Pancreas (tissue), 10 donors: ENCODE measurements around the gene MOB3A. TPM values are rescaled to one million over a fixed set of nuclear protein-coding genes. Genes with fewer than 3 reads are reported as not detected.
A peak's percentile ranks its signal among the peaks of the same experiment; 100 is the strongest.

ENCODE experiments used
- ATAC-seq, 4 donors: fragments of 200-7000 bp; cut with Tn5 transposase; one replicate each; pipeline versions ENCODE4 v1.8.0 to v1.9.1; 2020; ENCODE audit warnings: mild to moderate bottlenecking in 4 of 4, moderate library complexity in 4 of 4
- DNase-seq, 6 donors: peaks; one replicate each; pipeline ENCODE4 v3.0.0-alpha.2; 2020
- FAIRE-seq: peaks from 2 replicates; lab custom pipeline; 2012; peaks lifted over from hg19 to GRCh38; lab: Jason Lieb, UNC
- H3K27ac ChIP-seq, 4 donors: fragments of 200-600 bp; sonication (generic); 1 replicate in 3 of 4; 2 replicates in 1 of 4; pipeline versions ENCODE4 v1.5.0 to v1.8.0; 2020
- H3K27me3 ChIP-seq, 4 donors: fragments of 200-600 bp; one replicate each; pipeline ENCODE4 v1.8.0; 2021
- H3K36me3 ChIP-seq, 3 donors: fragments of 200-600 bp; sonication (generic) in 1 of 3; one replicate each; pipeline versions ENCODE4 v1.5.0 to v1.8.0; 2020 to 2021
- H3K4me1 ChIP-seq, 3 donors: fragments of 200-600 bp; one replicate each; pipeline ENCODE4 v1.8.0; 2021
- H3K4me3 ChIP-seq, 4 donors: fragments of 200-600 bp; sonication (generic) in 2 of 4; one replicate each; pipeline versions ENCODE4 v1.5.0 to v1.8.0; 2020 to 2021
- H3K9me3 ChIP-seq, 4 donors: fragments of 200-600 bp; one replicate each; pipeline ENCODE4 v1.8.0; 2021
- WGBS, 2 donors: extraction: QIAGEN DNeasy Blood & Tissue Kit; methylation state at CpG; one replicate each; pipeline ENCODE4 v1.1.7; 2013; 5-methylcytosine and 5-hydroxymethylcytosine counted together
- intact Hi-C, 3 donors: fragments of 100-400 bp; cut with DNase I; formaldehyde crosslinking; loops; one replicate each; pipeline versions ENCODE4 v1.11.1 to v1.14.2; 2022
- polyA plus RNA-seq, 2 donors: library from polyadenylated mRNA; stranded (reverse); fragments of 200-250 nt; gene quantifications; one replicate each; pipeline ENCODE4 v1.2.3, GENCODE V29; 2013
- total RNA-seq, 6 donors: library from RNA; stranded (reverse); fragmentation: NEBNext Ultra II Directional in 4 of 6; extraction: Animal tissue kit (Norgen Biotek cat#: 25700) in 4 of 6; gene quantifications; one replicate each; pipeline versions ENCODE4 v1.2.1 to v1.2.4, GENCODE V29; 2021 to 2023
- TF ChIP-seq, protein P1 (sequence below), 4 donors: fragments of 200-600 bp; sonication (generic) in 3 of 4; IDR thresholded peaks; one replicate each; pipeline versions ENCODE4 v1.5.0 to v1.8.0; 2021; ENCODE audit warnings: antibody characterized with exemption in 4 of 4
- donor health status: healthy with polysubstance abuse.
- donor health status: DM: no; HTN: no; CAD: no; lungs with moderate emphysema.
- donor health status: DM: no; HTN: no; CAD: no.
- donor health status: control.
- donor health status: control.
- donor health status: Bipolar disorder and iron deficiency.
- donor health status: DM: yes; HTN: yes; CAD: no.
- donor health status: DM: no; HTN: no; CAD: no.
- donor health status: DM: no; HTN: no; CAD: no.
- donor health status: DM: yes; HTN: yes; CAD: no.

The MOB3A gene
- total and polyA plus RNA-seq, 8 donors, result 9.2 to 26.0 (median 16.6) TPM

DNA sequence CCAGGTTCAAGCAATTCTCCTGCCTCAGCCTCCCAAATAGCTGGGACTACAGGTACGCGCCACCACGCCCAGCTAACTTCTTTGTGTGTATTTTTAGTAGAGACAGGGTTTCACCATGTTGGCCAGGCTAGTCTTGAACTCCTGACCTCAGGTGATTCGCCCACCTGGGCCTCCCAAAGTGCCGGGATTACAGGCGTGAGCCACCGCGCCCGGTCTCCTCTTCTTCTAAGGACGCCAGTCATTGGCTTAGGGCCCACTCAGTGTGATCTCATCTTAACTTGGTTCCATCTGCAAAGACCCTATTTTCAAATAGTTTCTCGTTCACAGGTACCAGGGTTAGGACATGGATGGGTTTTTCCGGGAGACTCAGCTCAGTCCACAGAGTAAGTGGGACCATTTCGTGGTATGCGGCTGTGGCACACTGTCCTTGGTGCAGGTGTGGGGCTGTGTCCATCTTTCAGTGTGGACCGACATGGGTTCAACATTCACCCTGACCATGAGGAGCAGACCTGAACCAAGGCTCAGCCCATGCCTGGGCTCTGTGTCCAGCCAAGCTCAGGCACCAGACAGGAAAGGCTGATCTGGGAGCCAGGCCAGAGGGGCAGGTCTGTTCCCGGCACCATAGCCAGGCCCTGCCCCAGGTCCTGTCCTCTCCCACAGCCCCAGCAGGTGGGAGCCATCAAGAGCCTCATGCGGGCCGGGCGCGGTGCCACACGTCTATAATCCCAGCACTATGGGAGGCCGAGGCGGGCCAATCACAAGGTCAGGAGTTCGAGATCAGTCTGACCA, 42.3 kb downstream of the MOB3A start:
- peaks cover 15 to 34% (median 18%) of the 10 kb centered on the region in 3 donors for H3K4me1 ChIP-seq
- no peak for FAIRE-seq
- peak; percentile 77 to 90 (median 84) for DNase-seq
- peak in 3 of 4 donors; percentile 3 to 26 (median 11) for ATAC-seq
- WGBS, 2 donors, result 72 to 76% methylated on average over 24 of the region's 24 CpGs
- H3K27me3 ChIP-seq, result no peaks in the 10 kb centered on the region
- TF ChIP-seq, protein P1, sequence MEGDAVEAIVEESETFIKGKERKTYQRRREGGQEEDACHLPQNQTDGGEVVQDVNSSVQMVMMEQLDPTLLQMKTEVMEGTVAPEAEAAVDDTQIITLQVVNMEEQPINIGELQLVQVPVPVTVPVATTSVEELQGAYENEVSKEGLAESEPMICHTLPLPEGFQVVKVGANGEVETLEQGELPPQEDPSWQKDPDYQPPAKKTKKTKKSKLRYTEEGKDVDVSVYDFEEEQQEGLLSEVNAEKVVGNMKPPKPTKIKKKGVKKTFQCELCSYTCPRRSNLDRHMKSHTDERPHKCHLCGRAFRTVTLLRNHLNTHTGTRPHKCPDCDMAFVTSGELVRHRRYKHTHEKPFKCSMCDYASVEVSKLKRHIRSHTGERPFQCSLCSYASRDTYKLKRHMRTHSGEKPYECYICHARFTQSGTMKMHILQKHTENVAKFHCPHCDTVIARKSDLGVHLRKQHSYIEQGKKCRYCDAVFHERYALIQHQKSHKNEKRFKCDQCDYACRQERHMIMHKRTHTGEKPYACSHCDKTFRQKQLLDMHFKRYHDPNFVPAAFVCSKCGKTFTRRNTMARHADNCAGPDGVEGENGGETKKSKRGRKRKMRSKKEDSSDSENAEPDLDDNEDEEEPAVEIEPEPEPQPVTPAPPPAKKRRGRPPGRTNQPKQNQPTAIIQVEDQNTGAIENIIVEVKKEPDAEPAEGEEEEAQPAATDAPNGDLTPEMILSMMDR (IDR thresholded peaks at IDR 0.05), result no peak
- H3K4me3 ChIP-seq, result no peak overlapping the region
- peak overlapping the region in 2 of 4 donors; percentile 42 to 63 for H3K27ac ChIP-seq
- H3K36me3 ChIP-seq, result no peaks in the 10 kb centered on the region
- H3K9me3 ChIP-seq, result no peaks in the 10 kb centered on the region
- intact Hi-C loops, result no loop called here

DNA sequence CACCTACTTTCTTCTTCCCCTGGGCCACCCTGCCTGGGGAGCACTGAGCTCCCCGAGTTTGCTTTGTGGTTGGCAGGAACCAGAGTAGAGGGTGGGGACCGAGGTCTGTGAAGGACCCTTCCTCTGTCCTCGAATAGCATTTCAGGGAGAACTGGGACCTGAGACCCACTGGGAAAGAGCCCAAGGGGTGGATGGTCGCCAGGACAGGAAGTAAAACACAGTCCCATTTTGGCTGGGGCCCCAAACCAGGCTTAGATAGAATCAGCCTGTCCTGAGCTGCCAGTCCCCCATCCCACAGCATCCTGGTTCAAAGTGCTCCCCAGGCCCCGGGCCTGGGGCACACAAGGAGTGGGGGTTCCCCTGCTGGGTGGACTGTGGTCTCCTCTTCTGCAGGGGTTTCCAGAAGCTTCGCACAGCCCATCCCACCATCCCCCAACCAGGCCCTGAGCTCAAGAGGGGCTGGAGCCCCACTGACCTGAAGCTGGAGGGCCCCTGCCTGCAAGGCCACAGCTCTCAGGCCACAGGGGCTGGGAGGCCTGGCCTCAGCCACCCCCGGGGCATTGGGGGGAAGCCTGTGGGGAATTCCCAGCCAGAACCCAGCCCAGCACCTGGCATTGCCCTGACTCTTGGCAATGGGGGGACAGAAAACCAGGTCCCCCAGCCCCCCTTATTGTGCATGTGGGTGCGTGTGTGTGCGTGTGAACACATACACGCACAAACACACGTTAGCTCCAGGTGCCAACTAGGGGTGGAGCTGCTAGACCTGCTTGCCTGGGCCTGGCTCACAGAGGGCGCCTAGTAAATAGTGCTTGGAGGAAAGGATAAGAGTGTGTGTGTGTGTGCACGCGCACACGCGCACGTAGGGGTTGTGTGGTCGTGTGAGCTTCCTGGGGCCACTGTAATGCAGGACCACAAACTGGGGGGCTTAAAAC, 44.1 kb downstream of the MOB3A start:
- H3K4me3 ChIP-seq, result peak overlapping the region in 1 of 4 donors; percentile 98
- intact Hi-C loops, result no loop called here
- H3K36me3 ChIP-seq, result no peaks in the 10 kb centered on the region
- H3K27me3 ChIP-seq, result no peaks in the 10 kb centered on the region
- 33 to 39% methylated on average over 18 of the region's 18 CpGs for WGBS, 2 donors
- ATAC-seq, result no peak
- peaks cover 23 to 51% (median 35%) of the 10 kb centered on the region in 3 donors for H3K4me1 ChIP-seq
- peak overlapping the region; percentile 93 to 98 (median 97) for H3K27ac ChIP-seq
- FAIRE-seq, result no peak
- TF ChIP-seq, protein P1 (IDR thresholded peaks at IDR 0.05), result no peak
- H3K9me3 ChIP-seq, result no peaks in the 10 kb centered on the region
- DNase-seq, result peak; percentile 62 to 82 (median 70)

DNA sequence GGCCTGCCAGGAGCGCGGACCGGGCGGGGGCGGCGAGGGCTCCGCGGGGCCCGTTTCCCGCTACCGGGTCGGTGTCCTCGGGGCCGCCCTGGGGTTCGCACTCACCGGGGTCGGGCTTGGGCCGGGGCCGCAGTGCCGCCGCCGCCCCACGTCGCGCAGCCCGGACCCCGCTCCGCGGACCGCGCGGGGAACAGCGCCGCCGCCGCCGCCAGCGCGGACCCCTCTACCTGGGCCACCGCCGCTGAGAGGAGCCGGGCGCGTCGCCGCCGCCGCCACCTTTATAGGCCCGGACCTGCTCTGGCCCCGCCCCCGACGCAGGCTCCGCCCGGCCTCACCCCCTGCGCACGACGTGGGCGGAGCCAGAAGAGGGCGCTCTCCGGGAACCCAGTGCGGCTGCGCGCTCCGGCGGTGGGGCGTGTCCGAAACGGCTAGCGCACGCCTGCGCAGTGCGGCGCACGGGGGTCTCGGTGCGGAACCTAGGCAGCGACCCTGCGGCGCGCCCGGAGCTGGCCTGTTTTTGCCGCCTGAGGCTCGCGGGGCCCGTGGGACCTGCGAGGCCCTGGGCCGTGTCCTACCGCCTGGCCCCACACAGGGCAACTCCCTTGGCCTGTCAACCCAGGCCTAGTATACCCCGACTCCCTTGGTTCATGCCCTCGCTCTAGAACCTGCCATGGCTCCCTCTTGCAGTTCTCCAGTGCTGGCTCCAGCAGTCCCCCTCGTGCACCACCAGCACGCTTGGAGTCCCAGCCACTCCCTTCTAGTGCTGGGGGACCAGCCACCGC, 44.9 kb downstream of the MOB3A start, which contains the start of gene MKNK2:
TSS of gene MKNK2 (minus strand) at position 254 of the 782 bp plus-strand sequence. CDS start 393 bp downstream, outside the sequence.
- FAIRE-seq (no peak), DNase-seq (peak; percentile 79 to 100 (median 95)), ATAC-seq (peak; percentile 49 to 67 (median 60))
- peak within 1 kb of the TSS; percentile 71 to 98 (median 92) for H3K4me3 ChIP-seq
- intact Hi-C loops, result no loop called here
- H3K27me3 ChIP-seq, result no peaks in the 10 kb centered on the region
- 2 to 3% methylated on average over 61 to 93 of the region's 93 CpGs for WGBS, 2 donors
- H3K9me3 ChIP-seq, result no peaks in the 10 kb centered on the region
- H3K4me1 ChIP-seq, result peaks cover 32 to 58% (median 44%) of the 10 kb centered on the region in 3 donors
- H3K27ac ChIP-seq, result peak within 1 kb of the TSS; percentile 93 to 98 (median 97)
- TF ChIP-seq, protein P1 (IDR thresholded peaks at IDR 0.05), result peak; percentile 10 to 57 (median 30)
- H3K36me3 ChIP-seq, result peaks cover 0 to under 1% (median 0%) of the 10 kb centered on the region in 3 donors

DNA sequence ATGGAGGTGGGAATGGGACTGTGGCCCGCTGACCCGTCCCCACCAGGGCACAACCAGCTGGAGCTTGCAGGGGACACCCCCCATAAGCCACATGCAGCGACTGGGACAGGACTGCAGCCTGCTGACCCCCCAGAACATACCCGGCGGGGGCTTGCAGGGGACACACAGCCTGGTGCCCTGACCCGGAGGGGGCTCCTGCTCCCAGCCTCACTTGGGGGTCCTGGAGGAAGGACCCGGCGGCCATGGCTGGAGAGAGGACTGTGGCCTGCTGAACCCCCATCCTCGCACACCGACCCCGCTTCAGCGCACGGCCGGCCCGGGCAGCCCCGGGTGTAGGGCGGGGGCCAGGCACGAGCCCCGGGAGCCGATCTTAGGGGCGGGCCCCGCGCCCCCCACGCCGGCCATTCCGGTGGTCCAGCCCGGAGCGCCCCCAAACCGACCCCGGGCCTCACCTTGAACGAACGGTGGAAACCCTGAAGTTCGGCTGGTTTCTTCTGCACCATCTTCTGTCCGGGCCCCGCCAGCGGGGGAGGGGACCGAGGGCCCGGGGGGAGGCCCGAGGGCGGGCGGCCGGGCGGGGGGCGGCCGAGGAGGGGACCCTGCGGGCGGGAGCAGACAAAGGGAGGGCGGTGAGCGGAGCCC, 45.7 kb downstream of the MOB3A start:
- intact Hi-C loops, result no loop called here
- no peaks in the 10 kb centered on the region for H3K9me3 ChIP-seq
- FAIRE-seq (no peak), DNase-seq (peak in 5 of 6 donors; percentile 47 to 90 (median 62)), ATAC-seq (peak; percentile 1 to 13 (median 2))
- peak overlapping the region; percentile 93 to 98 (median 97) for H3K27ac ChIP-seq
- 0 to 1% methylated on average over 25 to 49 of the region's 49 CpGs for whole genome bisulfite sequencing, 2 donors
- H3K27me3 ChIP-seq, result no peaks in the 10 kb centered on the region
- H3K4me1 ChIP-seq, result peaks cover 38 to 58% (median 51%) of the 10 kb centered on the region in 3 donors
- H3K36me3 ChIP-seq, result peaks cover 0 to 6% (median 5%) of the 10 kb centered on the region in 3 donors
- peak overlapping the region; percentile 71 to 98 (median 92) for H3K4me3 ChIP-seq
- TF ChIP-seq, protein P1 (IDR thresholded peaks at IDR 0.05), result no peak
